HepG2 (cell line): Measurements from ENCODE around the gene DCST2. TPM values are rescaled to one million over a fixed set of nuclear protein-coding genes. Genes with fewer than 3 reads are reported as not detected.
A peak's percentile ranks its signal among the peaks of the same experiment; 100 is the strongest.

ENCODE experiments used
- AHR ChIP-seq: IDR thresholded peaks from 2 replicates; pipeline ENCODE4 v1.6.1; 2018; ENCODE audit warnings: missing genetic modification reagents, missing compliant biosample characterization
- BRCA1 ChIP-seq: sonication (generic); formaldehyde crosslinking; IDR thresholded peaks from 2 replicates; pipeline ENCODE4 v1.4.0; 2020; ENCODE audit warnings: missing genetic modification reagents
- CEBPB ChIP-seq: IDR thresholded peaks from 2 replicates; pipeline ENCODE4 v1.6.1; 2011; ENCODE audit warnings: low read depth, low read length, improper control_type of control experiment, borderline replicate concordance
- EEA1 ChIP-seq: sonication (generic); formaldehyde crosslinking; IDR thresholded peaks from 2 replicates; pipeline ENCODE4 v1.5.1; 2020; ENCODE audit warnings: mild to moderate bottlenecking, missing genetic modification reagents, borderline replicate concordance
- GFI1 ChIP-seq: sonication (generic); formaldehyde crosslinking; IDR thresholded peaks from 2 replicates; pipeline ENCODE4 v1.5.0; 2020; ENCODE audit warnings: missing genetic modification reagents, mild to moderate bottlenecking, borderline replicate concordance
- HNRNPUL1 ChIP-seq: fragments of 200-400 bp; formaldehyde crosslinking; IDR thresholded peaks from 2 replicates; pipeline ENCODE4 v1.6.1; 2017; ENCODE audit warnings: low read depth, mild to moderate bottlenecking, low read length, moderate library complexity
- NFIC ChIP-seq: IDR thresholded peaks from 2 replicates; pipeline ENCODE4 v1.6.1; 2012; ENCODE audit warnings: mild to moderate bottlenecking, low read length, inconsistent platforms
- NR0B2 ChIP-seq: sonication (generic); formaldehyde crosslinking; IDR thresholded peaks from 2 replicates; pipeline ENCODE4 v1.4.0; 2020; ENCODE audit warnings: mild to moderate bottlenecking, missing genetic modification reagents
- NR2F1 ChIP-seq, 2 experiments: fragments of 450-650 bp in 1 of 2; formaldehyde crosslinking in 1 of 2; IDR thresholded peaks; 2 replicates each; pipeline versions ENCODE4 v1.5.0 to v1.6.1; 2016 to 2020; ENCODE audit warnings: mild to moderate bottlenecking in 1 of 2, missing compliant biosample characterization in 1 of 2, missing genetic modification reagents in 1 of 2, moderate library complexity in 1 of 2
- NR2F2 ChIP-seq: IDR thresholded peaks from 2 replicates; pipeline ENCODE4 v1.6.1; 2012; ENCODE audit warnings: low read depth, inconsistent platforms, borderline replicate concordance
- PITX1 ChIP-seq: sonication (generic); formaldehyde crosslinking; IDR thresholded peaks from 2 replicates; pipeline ENCODE4 v1.5.1; 2020; ENCODE audit warnings: mild to moderate bottlenecking, missing genetic modification reagents
- PRPF4 ChIP-seq: fragments of 200-400 bp; formaldehyde crosslinking; IDR thresholded peaks from 2 replicates; pipeline ENCODE4 v1.6.1; 2016; ENCODE audit warnings: low read length, low read depth; ENCODE audit not compliant: poor library complexity, severe bottlenecking
- TFDP2 ChIP-seq: sonication (generic); formaldehyde crosslinking; IDR thresholded peaks from 2 replicates; pipeline ENCODE4 v1.4.0; 2020; ENCODE audit warnings: missing genetic modification reagents
- UBTF ChIP-seq: sonication (generic); formaldehyde crosslinking; IDR thresholded peaks from 2 replicates; pipeline ENCODE4 v1.4.0; 2020; ENCODE audit warnings: mild to moderate bottlenecking, missing genetic modification reagents
- YEATS2 ChIP-seq: sonication (generic); formaldehyde crosslinking; IDR thresholded peaks from 2 replicates; pipeline ENCODE4 v1.4.0; 2020; ENCODE audit warnings: missing genetic modification reagents, borderline replicate concordance
- ZFY ChIP-seq: sonication (generic); formaldehyde crosslinking; IDR thresholded peaks from 2 replicates; pipeline ENCODE4 v1.4.0; 2020; ENCODE audit warnings: missing genetic modification reagents
- ZNF143 ChIP-seq: sonication (generic); formaldehyde crosslinking; IDR thresholded peaks from 2 replicates; pipeline ENCODE4 v1.4.0; 2020; ENCODE audit warnings: missing genetic modification reagents
- ZNF180 ChIP-seq: sonication (generic); formaldehyde crosslinking; IDR thresholded peaks from 2 replicates; pipeline ENCODE4 v1.4.0; 2020; ENCODE audit warnings: low read depth, missing genetic modification reagents, borderline replicate concordance
- ZNF552 ChIP-seq: sonication (generic); formaldehyde crosslinking; IDR thresholded peaks from 2 replicates; pipeline ENCODE4 v1.9.0; 2022; ENCODE audit warnings: missing genetic modification reagents, mild to moderate bottlenecking, borderline replicate concordance
- ZNF747 ChIP-seq: sonication (generic); formaldehyde crosslinking; IDR thresholded peaks from 2 replicates; pipeline ENCODE4 v1.8.1; 2023; ENCODE audit warnings: missing genetic modification reagents, mild to moderate bottlenecking, borderline replicate concordance
- ZNF761 ChIP-seq: sonication (generic); formaldehyde crosslinking; conservative IDR thresholded peaks from 2 replicates; pipeline ENCODE4 v1.4.0; 2020; ENCODE audit warnings: mild to moderate bottlenecking, missing genetic modification reagents
- ZNF770 ChIP-seq: sonication (generic); formaldehyde crosslinking; IDR thresholded peaks from 2 replicates; pipeline ENCODE4 v1.5.0; 2020; ENCODE audit warnings: mild to moderate bottlenecking, missing genetic modification reagents
- ZNF780A ChIP-seq: sonication (generic); formaldehyde crosslinking; IDR thresholded peaks from 2 replicates; pipeline ENCODE4 v1.8.0; 2022; ENCODE audit warnings: mild to moderate bottlenecking, missing genetic modification reagents, moderate library complexity
- ZSCAN25 ChIP-seq: sonication (generic); formaldehyde crosslinking; IDR thresholded peaks from 2 replicates; pipeline ENCODE4 v1.8.0; 2022; ENCODE audit warnings: mild to moderate bottlenecking, missing genetic modification reagents
- polyA plus RNA-seq, 8 experiments: library from polyadenylated mRNA; depleted of rRNA in 3 of 8; stranded (reverse) in 7 of 8; unstranded in 1 of 8; fragments of >200 nt; fragmentation: Illumina TruSeq in 4 of 8; extraction: Trizol in 4 of 8; gene quantifications; 2 replicates each; pipeline versions ENCODE4 v1.2.1 to v1.2.3, GENCODE V29; 2011 to 2016; ENCODE audit warnings: low read depth in 4 of 8, missing spikeins in 1 of 8, mixed read lengths in 1 of 8; ENCODE audit not compliant: insufficient read depth in 1 of 8
- total RNA-seq, 5 experiments: library from RNA; depleted of rRNA; stranded (reverse); fragments of >200 nt; fragmentation: Illumina TruSeq; extraction: Trizol; gene quantifications; 2 replicates each; pipeline ENCODE4 v1.2.3, GENCODE V29; 2016; ENCODE audit warnings: low read depth in 1 of 5

DCST2 gene
- total and polyA plus RNA-seq, 2 of the 13 experiments (the other 11 are each of a cell fraction or from before 2014, with no cell fraction given), result 0.74 TPM; not detected in 1

- TF ChIP-seq PITX1 (peak; percentile 64; the same call in 1 of the 2 replicates), UBTF (CRISPR knock-in tag) (peak; percentile 56; the same call in 1 of the 2 replicates), EEA1 (CRISPR knock-in tag) (no peak), ZNF780A (CRISPR knock-in tag) (no peak), GFI1 (CRISPR knock-in tag) (0 out of 2 replicates have a peak, but pooled peaks have one; percentile 2), NFIC (no peak), NR2F2 (0 out of 2 replicates have a peak, but pooled peaks have one; percentile 32), ZFY (CRISPR knock-in tag) (peak; percentile 39), ZNF770 (no peak; the same call in 1 of the 2 replicates), ZNF761 (CRISPR knock-in tag) (no peak), CEBPB (peak; percentile 68), ZNF180 (CRISPR knock-in tag) (no peak), TFDP2 (CRISPR knock-in tag) (peak; percentile 94), NR2F1 (CRISPR knock-in tag; IDR thresholded peaks at IDR 0.05) (no peak), NR0B2 (CRISPR knock-in tag) (no peak), PRPF4 (peak; percentile 29), ZNF143 (CRISPR knock-in tag) (0 out of 2 replicates have a peak, but pooled peaks have one; percentile 45), ZNF552 (CRISPR knock-in tag) (no peak), ZSCAN25 (no peak), ZNF747 (CRISPR knock-in tag) (no peak), BRCA1 (CRISPR knock-in tag) (no peak), AHR (CRISPR knock-in tag) (no peak), YEATS2 (peak; percentile 51; the same call in 1 of the 2 replicates), HNRNPUL1 (no peak)
These were observed 60.9 kb downstream of the DCST2 start (continued) for GRCh38 chr1:154972517-154973343.
